ENCODE measurements around the gene MTARC1. TPM values are rescaled to one million over a fixed set of nuclear protein-coding genes. Genes with fewer than 3 reads are reported as not detected.

MTARC1 gene
- total and polyA plus RNA-seq, 12 donors = 4.4 to 24.4 (median 8.4) TPM

- ATAC-seq = peak in 1 of 8 donors; percentile 46
- DNase-seq = no peak
- intact Hi-C loops (cut with DNase I) = loop anchor here in 3 of 10 donors (5.0 to 10.0 kb wide), 3 partner anchors 54 to 617 kb away; no protein-coding TSS in a partner anchor
These were observed 31.2 kb downstream of the MTARC1 start for GRCh38 chr1:220817907-220818306.

DNA sequence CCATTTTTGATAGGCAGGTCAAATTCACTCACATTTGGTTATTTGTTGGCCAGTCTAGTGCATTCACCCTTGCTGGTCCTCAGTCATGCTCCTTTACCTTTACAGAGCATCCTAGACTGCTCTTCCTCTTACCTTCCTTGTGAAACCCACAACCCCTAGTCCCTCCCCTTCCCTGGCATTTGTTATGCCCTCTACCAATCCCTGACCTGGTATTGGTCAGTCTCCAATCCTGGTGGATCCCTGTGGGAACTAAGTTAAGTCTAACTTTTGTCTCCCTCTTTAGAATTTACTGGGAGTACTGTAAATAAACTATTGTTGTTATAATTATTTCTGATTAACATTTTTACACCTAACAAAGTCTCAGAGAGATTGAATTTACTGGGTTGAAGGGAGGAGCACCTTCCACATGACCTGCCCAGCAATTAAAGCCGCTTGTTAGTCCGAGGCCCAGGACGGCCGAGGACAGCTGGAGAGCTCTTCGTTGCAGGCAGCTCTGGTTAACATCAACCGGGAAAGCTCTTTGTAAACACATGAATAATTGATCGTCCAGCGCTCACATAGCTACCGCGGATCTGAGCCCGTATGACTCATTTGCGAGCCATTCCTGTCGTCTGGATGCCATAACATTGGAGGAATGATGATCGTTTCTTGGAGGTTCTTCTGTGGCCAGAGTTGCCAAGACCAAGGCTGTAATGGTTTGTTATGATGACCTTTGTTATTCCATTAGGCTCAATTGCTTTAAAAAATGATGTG is 31.9 kb downstream of the MTARC1 start:
- Histone ChIP-seq H3K27me3 (no peaks in the 10 kb centered on the region), H3K27ac (no peak overlapping the region), H3K9me3 (peaks cover 0 to 4% (median 0%) of the 10 kb centered on the region in 11 donors), H3K4me1 (peaks cover 0 to 4% (median 0%) of the 10 kb centered on the region in 9 donors), H3K4me3 (no peak overlapping the region), H3K36me3 (peaks cover 0 to 13% (median 0%) of the 10 kb centered on the region in 9 donors)
- intact Hi-C loops (cut with DNase I) = loop anchor here in 3 of 10 donors (5.0 to 10.0 kb wide), 3 partner anchors 54 to 616 kb away; no protein-coding TSS in a partner anchor
- TF ChIP-seq, protein P1, sequence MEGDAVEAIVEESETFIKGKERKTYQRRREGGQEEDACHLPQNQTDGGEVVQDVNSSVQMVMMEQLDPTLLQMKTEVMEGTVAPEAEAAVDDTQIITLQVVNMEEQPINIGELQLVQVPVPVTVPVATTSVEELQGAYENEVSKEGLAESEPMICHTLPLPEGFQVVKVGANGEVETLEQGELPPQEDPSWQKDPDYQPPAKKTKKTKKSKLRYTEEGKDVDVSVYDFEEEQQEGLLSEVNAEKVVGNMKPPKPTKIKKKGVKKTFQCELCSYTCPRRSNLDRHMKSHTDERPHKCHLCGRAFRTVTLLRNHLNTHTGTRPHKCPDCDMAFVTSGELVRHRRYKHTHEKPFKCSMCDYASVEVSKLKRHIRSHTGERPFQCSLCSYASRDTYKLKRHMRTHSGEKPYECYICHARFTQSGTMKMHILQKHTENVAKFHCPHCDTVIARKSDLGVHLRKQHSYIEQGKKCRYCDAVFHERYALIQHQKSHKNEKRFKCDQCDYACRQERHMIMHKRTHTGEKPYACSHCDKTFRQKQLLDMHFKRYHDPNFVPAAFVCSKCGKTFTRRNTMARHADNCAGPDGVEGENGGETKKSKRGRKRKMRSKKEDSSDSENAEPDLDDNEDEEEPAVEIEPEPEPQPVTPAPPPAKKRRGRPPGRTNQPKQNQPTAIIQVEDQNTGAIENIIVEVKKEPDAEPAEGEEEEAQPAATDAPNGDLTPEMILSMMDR (IDR thresholded peaks at IDR 0.05) = no peak
- WGBS, 2 donors = 76 to 79% methylated on average over 14 of the region's 14 CpGs
- no peak for DNase-seq
- peak in 1 of 8 donors; percentile 15 for ATAC-seq

More at GRCh38 chr1:220817907-220818306, 31.2 kb downstream of the MTARC1 start:
- H3K36me3 ChIP-seq = peaks cover 0 to 20% (median 0%) of the 10 kb centered on the region in 9 donors
- H3K9me3 ChIP-seq = peaks cover 0 to 4% (median 0%) of the 10 kb centered on the region in 11 donors
- no peak overlapping the region for H3K27ac ChIP-seq
- no peak overlapping the region for H3K4me3 ChIP-seq
- peaks cover 0 to 4% (median 0%) of the 10 kb centered on the region in 9 donors for H3K4me1 ChIP-seq
- no peaks in the 10 kb centered on the region for H3K27me3 ChIP-seq
- TF ChIP-seq, protein P1 (IDR thresholded peaks at IDR 0.05) = no peak
- WGBS, 2 donors = 86 to 88% methylated on average over 1 of the region's 1 CpG

GRCh38 chr1:220819467-220820026 is 32.8 kb downstream of the MTARC1 start:
- intact Hi-C loops (cut with DNase I) = loop anchor here in 3 of 10 donors (5.0 to 10.0 kb wide), 3 partner anchors 53 to 615 kb away; no protein-coding TSS in a partner anchor
- H3K4me1 ChIP-seq = peaks cover 0 to 4% (median 0%) of the 10 kb centered on the region in 9 donors
- H3K4me3 ChIP-seq = no peak overlapping the region
- H3K36me3 ChIP-seq = peaks cover 0 to 11% (median 0%) of the 10 kb centered on the region in 9 donors
- TF ChIP-seq, protein P1 (IDR thresholded peaks at IDR 0.05) = no peak
- peaks cover 0 to 4% (median 0%) of the 10 kb centered on the region in 11 donors for H3K9me3 ChIP-seq
- DNase-seq (no peak), ATAC-seq (peak in 2 of 8 donors; percentile 49 to 66)
- no peaks in the 10 kb centered on the region for H3K27me3 ChIP-seq
- no peak overlapping the region for H3K27ac ChIP-seq
- WGBS, 2 donors = 33 to 58% methylated on average over 1 of the region's 1 CpG
